Cerebellar nuclear complex (tissue), 1 donor: Measurements from ENCODE around the gene MIGA2.
A peak's percentile ranks its signal among the peaks of the same experiment; 100 is the strongest.

Source experiments
- DNase-seq, 2 experiments: peaks; one replicate each; lab custom pipeline; 2025; lab: John Stamatoyannopoulos, UW

Gene MIGA2

DNA sequence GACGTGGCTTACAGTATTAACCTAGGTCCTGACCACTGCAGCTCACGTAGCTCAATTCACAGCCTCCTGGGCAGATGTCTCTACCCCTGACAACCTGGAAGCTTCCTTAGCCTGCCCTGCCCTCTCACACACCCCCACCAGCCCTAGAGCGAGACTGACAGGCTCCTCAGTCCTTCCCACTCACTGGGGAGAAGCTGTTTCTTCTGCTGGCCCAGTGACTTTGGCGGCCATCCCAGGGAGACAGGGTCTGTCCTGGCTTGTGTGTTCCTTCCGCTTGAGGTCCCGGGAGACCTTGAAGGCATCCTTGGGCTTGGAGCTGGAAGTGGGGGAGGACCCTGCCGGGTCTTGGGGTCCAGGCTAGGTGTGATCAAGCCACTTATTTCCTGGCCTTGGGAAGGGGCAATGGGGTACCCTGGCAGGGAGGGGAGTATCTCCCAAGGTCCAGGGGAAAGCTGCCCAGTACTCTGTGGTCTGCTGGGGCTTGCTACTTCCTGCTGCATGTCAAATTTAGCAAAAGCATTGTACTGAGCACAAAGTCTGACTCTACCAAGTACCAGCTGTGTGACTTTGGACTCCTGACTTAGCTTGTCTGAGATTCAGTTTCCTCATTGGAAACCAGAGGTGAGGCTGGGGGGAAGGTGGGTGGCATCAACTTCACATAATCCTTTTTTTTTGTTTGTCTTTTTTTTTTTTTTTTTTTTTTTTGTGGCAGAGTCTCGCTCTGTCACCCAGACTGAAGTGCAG, 1.9 kb downstream of the MIGA2 start:
- no peak for DNase-seq

DNA sequence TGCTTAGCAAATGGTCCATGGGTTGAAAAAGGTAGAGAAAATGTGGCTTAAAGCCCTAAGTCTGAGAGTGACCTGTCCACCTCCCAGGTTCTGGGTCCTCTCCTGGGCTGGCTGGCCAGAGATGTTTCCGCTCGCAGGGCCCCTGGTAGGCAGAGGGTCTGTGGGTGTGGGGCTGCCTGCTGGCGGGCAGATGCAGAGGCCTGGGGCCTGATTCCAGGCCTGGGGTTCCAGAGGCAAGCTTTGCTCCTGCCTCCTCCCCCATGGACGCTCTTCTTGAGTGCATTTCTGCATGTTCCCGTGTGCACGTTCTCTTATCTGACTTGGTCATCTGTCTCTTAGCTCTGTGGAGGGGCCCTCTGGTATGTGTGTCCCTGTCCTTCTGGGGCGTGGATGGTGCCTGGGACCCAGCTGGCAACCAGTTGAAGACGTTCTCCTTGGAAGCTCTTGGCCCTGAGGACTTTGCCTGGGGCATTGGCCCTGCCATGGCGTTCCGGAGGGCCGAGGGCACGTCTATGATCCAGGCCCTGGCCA, 3.8 kb downstream of the MIGA2 start:
- DNase-seq = no peak

DNA sequence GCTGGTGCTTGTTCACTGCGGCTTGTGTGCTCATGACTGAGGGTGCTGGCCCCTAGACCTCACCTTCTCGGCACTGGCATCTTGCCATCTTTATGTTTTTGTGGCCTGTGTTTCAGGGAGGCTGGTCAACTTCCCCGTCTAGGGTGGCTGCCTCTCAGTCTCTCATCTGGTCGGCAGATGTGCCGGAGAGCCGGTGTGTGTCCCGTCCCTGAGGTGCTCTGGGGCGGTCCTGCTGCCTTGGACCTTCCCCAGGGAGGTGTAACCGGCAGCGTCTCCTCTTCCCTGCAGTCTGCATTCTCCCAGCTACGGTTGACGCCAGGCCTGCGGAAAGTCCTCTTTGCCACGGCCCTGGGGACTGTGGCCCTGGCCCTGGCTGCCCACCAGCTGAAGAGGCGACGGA, 5.6 kb downstream of the MIGA2 start:
- DNase-seq = no peak

DNA sequence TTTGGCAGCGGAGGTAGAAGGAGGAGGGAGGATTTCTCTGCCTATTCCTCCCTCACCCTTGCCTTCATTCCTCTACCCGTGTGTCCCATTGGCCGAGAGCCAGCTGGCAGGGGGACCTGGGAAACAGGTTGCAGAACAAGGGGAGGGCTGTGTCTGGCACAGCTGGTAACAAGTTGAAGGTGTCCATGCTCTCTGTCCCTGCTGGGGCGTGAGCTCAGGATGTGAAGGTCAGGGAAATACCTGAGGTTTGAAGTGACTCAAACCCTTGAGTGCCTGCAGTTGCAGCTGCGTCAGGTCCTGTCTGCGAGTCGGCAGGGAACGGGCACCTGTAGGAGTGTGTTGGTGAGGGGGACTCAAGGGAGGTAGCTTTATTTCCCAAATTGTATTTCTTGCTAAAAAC, 16.2 kb downstream of the MIGA2 start:
- DNase-seq = peak in 1 of 2 experiments; percentile 44

DNA sequence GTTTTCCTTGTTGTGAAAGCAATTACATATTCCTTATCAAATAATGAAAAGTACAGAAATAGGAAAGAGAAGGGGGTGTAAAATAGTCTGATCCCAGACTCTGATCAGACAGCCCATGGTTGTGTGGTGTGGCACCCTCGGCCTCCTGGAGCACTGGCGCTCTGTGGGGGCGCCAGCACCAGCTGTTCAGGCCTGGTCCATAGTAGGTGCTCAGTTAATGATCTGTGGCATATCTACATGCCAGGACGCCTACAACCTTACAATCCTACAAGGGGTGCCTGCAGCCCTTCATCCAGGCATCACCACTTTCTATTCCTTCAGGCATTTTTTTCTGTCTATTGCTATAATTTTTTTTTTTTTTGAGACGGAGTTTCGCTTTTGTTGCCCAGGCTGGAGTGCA, 16.6 kb downstream of the MIGA2 start:
- DNase-seq = no peak

DNA sequence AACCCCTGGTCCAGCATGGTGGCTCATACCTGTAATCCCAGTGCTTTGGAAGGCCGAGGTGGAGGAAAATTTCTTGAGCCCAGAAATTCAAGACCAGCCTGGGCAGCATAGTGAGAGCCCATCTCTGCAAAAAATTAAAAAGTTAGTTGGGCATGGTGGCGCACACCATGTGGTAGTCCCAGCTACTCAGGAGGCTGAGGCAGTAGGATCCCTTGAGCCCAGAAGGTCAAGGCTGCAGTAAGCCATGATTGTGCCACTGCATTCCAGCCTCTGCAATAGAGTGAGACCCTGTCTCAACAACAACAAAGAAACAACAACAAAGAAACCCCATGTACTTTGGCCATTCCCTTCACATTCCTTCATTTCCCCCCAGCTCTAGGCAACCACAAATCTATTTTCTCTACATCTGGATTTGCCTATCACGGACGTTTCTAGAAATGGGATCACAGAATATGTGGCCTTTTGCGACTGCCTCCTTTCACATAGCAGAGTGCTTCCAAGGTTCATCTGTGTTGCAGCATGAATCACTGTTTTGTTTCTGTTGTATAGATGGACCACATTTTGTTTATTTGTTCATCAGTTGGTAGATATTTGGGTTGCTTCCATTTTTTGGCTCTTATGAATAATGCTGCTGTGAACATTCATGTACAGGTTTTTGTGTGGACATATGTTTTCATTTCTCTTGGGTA, 17.9 kb downstream of the MIGA2 start:
- no peak for DNase-seq

DNA sequence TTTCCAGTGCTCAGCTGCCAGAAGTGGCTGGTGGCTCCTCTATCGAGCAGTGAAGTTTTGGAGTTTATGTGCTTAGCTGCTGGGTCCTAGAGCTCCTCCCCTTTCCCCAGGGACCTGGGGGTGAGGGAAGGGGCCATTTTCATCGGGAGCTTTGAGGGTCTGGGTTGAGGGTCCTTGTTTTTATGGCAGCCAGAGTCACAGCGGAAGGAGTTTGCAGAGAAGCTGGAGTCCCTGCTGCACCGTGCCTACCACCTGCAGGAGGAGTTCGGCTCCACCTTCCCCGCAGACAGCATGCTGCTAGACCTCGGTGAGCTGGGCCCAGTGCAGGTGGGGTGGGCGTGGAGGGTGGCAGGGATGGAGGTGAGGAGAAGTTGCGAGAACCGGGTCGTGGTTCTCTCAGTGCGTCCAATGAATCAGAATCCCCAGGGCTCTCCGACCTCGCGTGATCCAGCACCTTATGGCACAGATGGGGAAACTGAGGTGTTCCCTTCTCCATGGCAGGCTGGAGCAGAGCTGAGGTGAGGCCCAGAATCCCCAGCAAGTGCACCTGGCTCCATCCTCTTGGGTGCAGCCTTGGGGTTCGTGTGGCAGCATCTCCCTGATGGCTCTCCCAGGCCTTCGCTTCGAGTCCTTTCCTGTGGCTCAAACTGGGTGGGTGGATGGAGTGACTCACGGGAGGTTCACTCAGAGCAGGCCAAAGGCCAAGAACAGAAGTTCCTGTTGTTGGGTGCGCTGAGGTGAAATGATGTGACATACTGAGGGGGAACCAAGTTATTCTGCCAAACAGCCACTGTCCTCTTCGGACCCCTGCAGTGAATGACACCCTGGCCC, 22.8 kb downstream of the MIGA2 start:
- no peak for DNase-seq

DNA sequence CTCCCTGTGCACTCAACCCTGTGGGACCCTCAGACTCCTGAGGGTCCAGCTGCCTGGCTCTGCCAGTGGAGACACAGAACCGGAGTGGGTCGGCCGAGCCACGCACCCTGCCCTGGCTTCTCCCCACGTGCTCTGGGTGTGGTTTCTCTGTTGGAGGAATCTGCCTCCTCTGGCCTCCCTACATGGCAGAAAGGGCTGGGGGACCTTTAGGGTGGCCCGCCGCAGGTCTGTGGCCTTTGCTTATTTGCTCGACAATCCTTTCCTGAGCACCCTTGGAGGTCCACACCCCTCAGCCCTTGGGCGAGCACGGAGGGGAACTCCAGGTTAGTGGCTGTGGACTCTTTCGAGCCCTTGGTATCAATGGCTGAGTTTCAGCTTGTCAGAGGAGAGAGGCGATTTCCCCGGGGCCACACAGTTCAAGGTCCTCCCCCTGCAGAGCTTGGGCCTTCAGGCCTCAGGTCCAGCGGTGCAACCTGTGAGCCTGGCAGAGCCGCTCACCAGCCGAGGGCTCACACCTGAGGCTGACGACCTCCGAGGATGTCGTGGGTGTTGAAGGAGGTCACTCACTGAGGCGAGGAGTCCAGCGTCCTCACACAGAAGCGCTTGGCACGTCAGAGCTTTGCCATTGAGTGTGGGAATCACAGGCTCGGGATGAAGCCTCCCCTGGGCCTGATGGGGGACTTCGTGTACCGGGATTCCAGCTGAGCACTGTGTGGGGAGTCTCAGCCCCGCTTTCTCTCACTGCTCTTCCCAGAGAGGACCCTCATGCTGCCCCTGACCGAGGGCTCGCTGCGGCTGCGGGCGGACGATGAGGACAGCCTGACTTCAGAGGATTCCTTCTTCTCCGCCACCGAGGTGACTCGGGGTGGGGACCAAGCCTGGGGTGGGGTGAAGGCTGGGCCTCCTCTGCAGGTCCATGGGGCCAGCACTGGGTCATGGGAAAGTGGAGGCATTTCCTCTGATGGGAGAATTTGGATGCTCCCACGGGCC, 23.7 kb downstream of the MIGA2 start:
- no peak for DNase-seq

DNA sequence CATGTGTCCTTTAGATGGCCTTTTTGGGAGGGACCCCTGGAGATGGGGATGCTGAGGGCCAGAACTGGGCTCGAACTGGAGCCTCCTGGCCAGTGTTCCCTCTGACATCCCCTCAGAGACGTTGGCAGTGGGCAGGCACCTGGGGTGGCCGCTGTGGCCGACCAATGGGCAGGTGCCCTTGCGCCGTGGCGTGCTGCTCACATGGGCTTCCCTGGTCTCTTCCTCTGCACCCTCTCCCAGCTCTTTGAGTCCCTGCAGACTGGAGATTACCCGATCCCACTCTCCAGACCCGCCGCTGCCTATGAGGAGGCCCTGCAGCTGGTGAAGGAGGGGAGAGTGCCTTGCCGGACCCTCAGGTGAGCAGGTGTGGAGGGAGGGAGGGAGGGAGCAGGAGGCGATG, 24.6 kb downstream of the MIGA2 start:
- DNase-seq = no peak

DNA sequence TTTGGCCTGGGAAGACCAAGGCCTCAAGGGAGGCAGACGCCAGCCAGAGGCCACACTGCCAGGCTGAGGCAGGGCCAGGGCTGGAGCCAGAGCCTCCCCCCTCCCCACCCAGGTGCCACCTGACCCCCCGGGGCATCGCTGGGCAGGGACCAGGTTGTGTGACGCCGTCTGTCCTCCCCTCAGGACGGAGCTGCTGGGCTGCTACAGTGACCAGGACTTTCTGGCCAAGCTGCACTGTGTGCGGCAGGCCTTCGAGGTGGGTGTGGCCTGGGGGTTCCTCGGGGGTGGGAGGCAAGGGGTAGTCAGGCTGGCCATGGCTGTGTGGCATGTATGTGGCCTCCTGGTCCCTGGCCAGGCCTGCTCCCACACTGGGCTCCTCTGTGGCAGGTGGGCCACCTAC, 26.6 kb downstream of the MIGA2 start:
- no peak for DNase-seq

DNA sequence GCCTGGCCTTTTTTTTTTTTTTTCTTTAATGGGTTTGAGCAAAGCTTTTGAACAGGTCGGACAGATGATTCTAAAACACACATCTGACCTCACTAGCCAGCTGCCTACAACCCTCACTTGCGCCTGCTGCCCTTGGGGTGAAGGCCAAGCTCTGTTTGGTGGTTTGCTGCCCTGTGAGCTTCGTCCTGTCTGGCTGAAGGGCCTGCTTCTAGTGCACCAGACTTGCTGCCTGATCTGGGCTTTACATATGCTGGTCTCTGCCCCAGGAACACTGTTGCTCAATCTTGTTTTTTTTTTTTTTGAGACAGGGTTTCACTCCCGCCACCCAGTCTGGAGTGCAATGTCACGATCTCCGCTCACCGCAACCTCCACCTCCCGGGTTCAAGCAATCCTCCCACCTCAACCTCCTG, 28.1 kb downstream of the MIGA2 start:
- DNase-seq = no peak

DNA sequence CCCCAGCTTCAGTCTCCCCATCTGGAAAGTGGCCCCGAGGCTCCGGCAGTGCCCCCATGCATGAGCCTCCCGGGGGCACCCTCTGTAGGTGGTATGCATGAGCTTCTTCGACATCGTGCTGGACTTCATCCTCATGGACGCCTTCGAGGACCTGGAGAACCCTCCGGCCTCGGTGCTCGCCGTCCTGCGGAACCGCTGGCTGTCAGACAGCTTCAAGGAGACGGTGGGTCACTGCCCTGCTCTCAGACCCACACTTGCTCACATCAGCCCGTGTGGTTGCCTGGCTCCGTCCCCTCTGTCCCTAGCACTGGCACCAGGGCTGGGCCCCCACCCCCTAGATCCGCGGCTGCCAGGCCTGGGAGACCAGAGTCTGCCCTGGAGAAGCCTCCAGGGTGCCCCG, 31.7 kb downstream of the MIGA2 start:
- no peak for DNase-seq

DNA sequence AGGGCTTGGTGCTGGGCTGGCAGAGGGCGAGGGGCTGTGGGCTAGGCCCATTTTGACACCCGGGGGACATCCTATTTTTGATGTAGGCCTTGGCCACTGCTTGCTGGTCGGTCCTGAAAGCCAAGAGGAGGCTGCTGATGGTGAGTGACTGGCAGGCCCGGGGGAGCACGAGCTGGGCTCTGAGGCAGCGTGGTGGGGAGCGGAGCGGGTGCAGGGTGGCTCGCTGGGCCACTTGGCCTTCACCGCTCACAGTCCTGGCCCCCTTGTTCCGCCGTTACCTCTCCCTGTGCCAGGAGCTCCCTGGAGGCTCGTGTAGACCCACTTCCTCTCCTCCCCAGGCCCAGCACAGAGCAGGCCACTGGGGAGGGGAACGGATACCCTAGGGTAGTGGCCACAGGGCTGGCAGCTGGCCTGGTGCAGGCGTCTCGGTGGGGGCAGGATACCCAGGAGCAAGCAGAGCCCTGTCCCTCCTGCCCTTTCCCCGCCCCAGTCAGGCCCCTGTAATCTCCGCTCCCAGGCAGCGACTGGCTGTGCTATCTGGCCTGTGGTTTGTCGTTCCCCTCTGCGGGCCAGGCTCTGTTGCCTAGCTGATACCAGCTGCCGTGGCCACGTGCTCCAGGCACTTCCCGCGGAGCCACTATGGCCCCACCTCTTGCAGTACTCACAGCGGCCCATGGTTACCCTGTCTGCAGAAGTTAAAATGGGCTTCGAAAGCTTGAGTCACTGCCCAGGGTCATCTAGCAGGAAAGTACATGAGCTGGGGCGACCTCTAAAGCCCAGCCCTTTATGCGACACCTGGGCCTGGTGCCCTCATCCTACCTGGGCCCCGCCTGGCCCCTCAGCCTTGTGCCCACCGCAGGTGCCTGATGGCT, 32.8 kb downstream of the MIGA2 start:
- no peak for DNase-seq

DNA sequence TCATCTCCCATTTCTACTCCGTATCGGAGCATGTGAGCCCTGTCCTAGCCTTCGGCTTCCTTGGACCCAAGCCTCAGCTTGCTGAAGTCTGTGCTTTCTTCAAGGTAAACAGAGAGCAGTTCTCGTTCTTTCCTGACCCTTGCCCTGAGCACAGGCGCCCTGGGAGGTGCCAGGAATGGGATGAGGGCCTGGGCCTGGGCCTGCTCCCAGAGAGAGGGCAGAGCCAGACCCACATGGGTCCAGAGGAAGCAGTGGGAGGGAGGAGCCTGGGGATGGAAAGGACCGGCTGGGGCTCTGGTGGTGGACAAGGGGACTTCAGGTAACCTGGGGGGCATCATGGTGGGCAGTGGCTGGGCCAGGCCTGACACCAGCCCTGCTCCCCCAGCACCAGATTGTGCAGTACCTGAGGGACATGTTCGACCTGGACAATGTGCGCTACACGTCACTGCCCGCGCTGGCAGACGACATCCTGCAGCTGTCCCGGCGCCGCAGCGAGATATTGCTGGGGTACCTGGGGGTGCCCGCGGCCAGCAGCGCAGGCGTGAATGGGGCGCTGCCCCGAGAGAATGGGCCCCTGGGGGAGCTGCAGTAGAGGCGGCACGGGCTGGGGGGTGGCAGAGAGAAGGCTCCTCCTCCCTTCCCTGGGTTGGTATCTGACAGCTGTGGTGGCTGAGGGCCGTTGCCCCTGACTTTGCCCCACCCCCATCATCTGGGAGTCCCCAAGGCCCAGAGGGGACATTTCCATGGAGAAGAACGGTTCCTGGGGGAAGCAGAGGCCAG, 33.6 kb downstream of the MIGA2 start:
- no peak for DNase-seq

DNA sequence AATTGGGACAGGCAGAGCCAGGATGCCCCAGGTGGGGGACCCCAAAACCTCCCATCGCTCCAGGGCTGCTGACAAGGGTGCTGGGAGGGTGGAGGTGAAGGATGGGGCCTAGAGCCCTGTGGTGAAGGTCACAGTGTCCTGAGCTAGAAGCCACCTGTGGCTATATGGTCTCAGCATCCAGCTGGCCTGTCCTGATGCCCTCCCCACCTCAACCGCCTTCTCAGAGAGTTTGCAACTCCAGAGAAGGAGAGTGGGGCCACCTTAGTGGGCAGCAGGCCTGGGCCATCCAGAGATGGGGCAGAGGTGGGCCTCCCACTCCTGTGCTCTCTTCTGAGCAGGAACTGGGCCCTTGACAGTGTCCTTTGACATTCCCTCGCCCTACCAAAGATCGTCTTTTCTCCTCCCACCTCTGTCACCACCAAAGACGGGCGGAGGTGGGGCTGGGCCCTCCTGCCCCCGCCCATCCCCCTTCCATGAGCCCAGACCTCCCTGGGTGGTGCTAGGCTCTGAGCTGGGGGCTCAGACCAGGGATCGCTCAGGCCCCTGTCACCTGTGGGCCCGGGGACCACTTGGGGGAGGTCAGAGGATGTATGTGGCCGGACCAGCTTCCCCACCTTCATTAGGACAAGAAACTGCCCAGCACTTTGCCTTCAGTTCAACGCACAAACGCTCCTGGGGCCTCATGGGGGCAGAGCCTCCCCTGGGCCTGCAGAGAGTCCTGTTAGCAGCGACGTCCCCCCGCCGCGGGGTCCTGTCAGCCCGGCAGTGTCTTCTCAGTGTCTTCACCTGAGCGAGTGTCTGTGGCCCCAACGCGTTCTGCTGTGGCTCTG, 34.5 kb downstream of the MIGA2 start:
- DNase-seq = no peak

DNA sequence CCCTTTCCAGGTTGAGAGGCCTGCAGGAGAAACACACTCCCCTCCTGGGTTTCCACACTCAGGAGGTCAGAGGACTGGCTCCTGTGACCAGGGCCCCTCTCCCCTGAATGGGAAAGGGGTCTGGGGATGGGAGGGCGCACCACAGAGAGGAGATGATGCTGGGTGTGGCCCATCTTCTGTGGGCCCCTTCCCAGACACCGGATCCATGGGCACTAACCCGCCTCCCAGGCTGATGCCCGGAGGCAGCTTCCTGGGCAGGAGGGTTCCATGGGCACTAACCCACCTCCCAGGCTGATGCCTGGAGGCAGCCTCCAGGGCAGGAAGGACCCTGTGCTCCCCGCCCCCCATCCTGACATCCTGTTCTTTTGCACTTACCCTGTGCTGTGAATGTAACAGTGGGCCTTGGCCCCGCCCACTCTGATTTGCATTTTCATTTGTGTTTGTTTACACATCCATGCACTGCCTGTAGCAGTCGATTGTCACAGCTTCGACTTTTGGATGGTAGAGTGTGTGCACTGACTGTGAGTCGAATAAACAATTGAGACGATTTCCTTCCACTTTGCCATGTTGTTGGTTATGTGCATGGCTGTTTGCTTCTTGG, 35.2 kb downstream of the MIGA2 start:
- DNase-seq = no peak

DNA sequence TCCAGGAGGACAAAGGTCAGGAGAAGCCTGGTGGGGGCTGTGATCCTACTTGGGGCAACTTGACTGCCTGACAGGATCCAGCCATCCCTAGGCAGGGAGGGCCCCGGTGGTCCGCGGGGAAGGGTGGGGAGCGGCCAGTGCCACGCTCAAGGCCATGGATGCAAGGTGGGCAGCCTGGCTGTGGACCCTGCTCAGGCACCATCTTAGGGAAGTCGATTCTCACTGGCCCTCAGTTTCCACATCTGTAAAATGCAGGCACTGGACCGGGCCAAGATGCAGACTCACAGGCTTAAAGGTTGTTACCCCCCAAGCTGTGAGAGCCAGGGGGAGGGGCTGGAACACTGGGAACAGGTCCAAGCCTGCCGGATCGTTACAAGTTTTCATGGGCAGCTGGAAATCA, 35.7 kb downstream of the MIGA2 start:
- no peak for DNase-seq

DNA sequence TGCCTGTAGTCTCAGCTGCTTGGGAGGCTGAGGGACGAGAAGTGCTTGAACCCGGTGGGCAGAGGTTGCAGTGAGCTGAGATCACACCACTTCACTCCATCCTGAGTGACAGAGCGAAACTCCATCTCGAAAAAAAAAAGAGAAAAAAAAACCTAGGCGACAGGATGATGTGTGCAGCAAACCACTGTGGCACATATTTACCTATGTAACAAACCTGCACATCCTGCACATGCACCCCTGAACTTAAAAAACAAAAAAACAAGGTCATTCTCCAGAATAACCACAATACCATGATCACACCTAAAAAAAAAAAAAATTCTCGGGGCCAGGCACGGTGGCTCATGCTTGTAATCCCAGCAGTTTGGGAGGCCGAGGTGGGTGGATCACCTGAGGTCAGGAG, 37.0 kb downstream of the MIGA2 start:
- no peak for DNase-seq
